HG02623 (cell line): Measurements from ENCODE around the gene ATP9A.
"Not testable (repeated sequence)": the region's sequence is repeated elsewhere in the genome, so short reads cannot be mapped to it uniquely, and the experiment has no call there.

Experiments used
- ATAC-seq: cut with Tn5 transposase; IDR thresholded peaks from one replicate; pipeline ENCODE4 v1.9.1; 2021; ENCODE audit warnings: moderate library complexity; ENCODE audit not compliant: unreplicated experiment

The ATP9A gene

GRCh38 chr20:51695574-51696303 lies 72.5 kb downstream of the ATP9A start:
- no peak for ATAC-seq

GRCh38 chr20:51692806-51693400 lies 75.3 kb downstream of the ATP9A start:
- no peak for ATAC-seq

- no peak for ATAC-seq
Observed at GRCh38 chr20:51691703-51692102, 76.5 kb downstream of the ATP9A start.

GRCh38 chr20:51688600-51689244 lies 79.5 kb downstream of the ATP9A start:
- ATAC-seq: no peak

GRCh38 chr20:51687630-51688029 lies 80.6 kb downstream of the ATP9A start:
- ATAC-seq: no peak

- no peak for ATAC-seq
Observed at GRCh38 chr20:51687108-51687507, 81.1 kb downstream of the ATP9A start.

- not testable (repeated sequence) for ATAC-seq
Observed at GRCh38 chr20:51685494-51685893, 82.7 kb downstream of the ATP9A start.

GRCh38 chr20:51680067-51680749 lies 88.0 kb downstream of the ATP9A start:
- no peak for ATAC-seq

- ATAC-seq: no peak
Observed at GRCh38 chr20:51679254-51679921, 88.8 kb downstream of the ATP9A start.

- ATAC-seq: no peak
Observed at GRCh38 chr20:51678026-51678697, 90.0 kb downstream of the ATP9A start.

- no peak for ATAC-seq
Observed at GRCh38 chr20:51668947-51669346, 99.2 kb downstream of the ATP9A start.

GRCh38 chr20:51668515-51668914 lies 99.7 kb downstream of the ATP9A start:
- no peak for ATAC-seq

GRCh38 chr20:51667491-51667890 lies 100.7 kb downstream of the ATP9A start:
- ATAC-seq: no peak

- no peak for ATAC-seq
Observed at GRCh38 chr20:51667002-51667408, 101.2 kb downstream of the ATP9A start.

GRCh38 chr20:51666126-51666525 lies 102.1 kb downstream of the ATP9A start:
- ATAC-seq: no peak

- ATAC-seq: no peak
Observed at GRCh38 chr20:51665543-51666118, 102.6 kb downstream of the ATP9A start.

GRCh38 chr20:51661609-51662178 lies 106.5 kb downstream of the ATP9A start:
- ATAC-seq: no peak

GRCh38 chr20:51660672-51661608 lies 107.2 kb downstream of the ATP9A start:
- no peak for ATAC-seq
